OCI-LY7 (cell line): Measurements from ENCODE around the gene KATNAL1. TPM values are rescaled to one million over a fixed set of nuclear protein-coding genes. Genes with fewer than 3 reads are reported as not detected.

ENCODE experiments used
- BruUV-seq: library from RNA; stranded (reverse); fragments of 400-500 nt; replicated peaks from 2 replicates; lab custom pipeline; 2021; lab: Mats Ljungman, UMichigan
- CTCF ChIA-PET: fragments of 300-600 bp; sonication (Branson Sonifier 250); formaldehyde crosslinking; loops from one replicate; lab custom pipeline; 2022; ENCODE audit warnings: antibody characterized with exemption; ENCODE audit not compliant: unreplicated experiment; lab: Charles Lee
- POLR2A ChIA-PET: fragments of 300-600 bp; sonication (Branson Sonifier 250); formaldehyde crosslinking; loops from one replicate; lab custom pipeline; 2022; ENCODE audit warnings: antibody characterized with exemption; lab: Charles Lee
- DNase-seq: peaks from one replicate; pipeline ENCODE4 v3.0.0-alpha.2; 2015; ENCODE audit warnings: low spot score
- H2AFZ ChIP-seq: fragments of 200-600 bp; sonication (generic), shearing (Covaris generic); 2 replicates; pipeline ENCODE4 v1.6.1; 2014; ENCODE audit warnings: mild to moderate bottlenecking, antibody characterized with exemption, low read length, moderate library complexity
- H3K27ac ChIP-seq: fragments of 200-600 bp; sonication (generic); 2 replicates; pipeline ENCODE4 v1.5.1; 2014; ENCODE audit warnings: mixed run types, low read depth, mild to moderate bottlenecking, moderate library complexity, low read length, inconsistent platforms; ENCODE audit not compliant: poor library complexity, severe bottlenecking
- H3K36me3 ChIP-seq: fragments of 200-600 bp; sonication (generic); 2 replicates; pipeline ENCODE4 v1.6.1; 2014; ENCODE audit warnings: mild to moderate bottlenecking, antibody characterized with exemption, low read length, moderate library complexity, mixed read lengths; ENCODE audit not compliant: insufficient read depth
- H3K4me1 ChIP-seq: fragments of 200-600 bp; sonication (generic); 2 replicates; pipeline ENCODE4 v1.5.1; 2014; ENCODE audit warnings: mild to moderate bottlenecking, low read length; ENCODE audit not compliant: insufficient read depth, poor library complexity, severe bottlenecking
- H3K4me2 ChIP-seq: fragments of 200-600 bp; sonication (generic); 2 replicates; pipeline ENCODE4 v1.6.1; 2014; ENCODE audit warnings: mild to moderate bottlenecking, low read length
- H3K4me3 ChIP-seq: fragments of 200-600 bp; sonication (generic); 2 replicates; pipeline ENCODE4 v1.5.1; 2014; ENCODE audit warnings: mild to moderate bottlenecking, low read depth, low read length; ENCODE audit not compliant: poor library complexity, severe bottlenecking
- H3K79me2 ChIP-seq: fragments of 200-600 bp; sonication (generic); 2 replicates; pipeline ENCODE4 v1.6.1; 2016; ENCODE audit warnings: low read depth, mild to moderate bottlenecking, low read length, moderate library complexity, mixed read lengths; ENCODE audit not compliant: insufficient read depth
- H3K9me2 ChIP-seq: fragments of 200-600 bp; sonication (generic); 2 replicates; pipeline ENCODE4 v1.6.1; 2016; ENCODE audit warnings: mild to moderate bottlenecking, low read length, mixed read lengths; ENCODE audit not compliant: insufficient read depth
- H3K9me3 ChIP-seq: fragments of 200-600 bp; sonication (generic); 2 replicates; pipeline ENCODE4 v1.6.1; 2014; ENCODE audit warnings: mild to moderate bottlenecking, mixed run types, low read length, mixed read lengths
- H4K20me1 ChIP-seq: fragments of 200-600 bp; sonication (generic); 2 replicates; pipeline ENCODE4 v1.6.1; 2014; ENCODE audit warnings: mild to moderate bottlenecking, antibody characterized with exemption, low read length, moderate library complexity, mixed read lengths; ENCODE audit not compliant: insufficient read depth
- CTCF ChIP-seq: fragments of 200-600 bp; sonication (generic); conservative IDR thresholded peaks from 2 replicates; pipeline ENCODE4 v1.5.1; 2014; ENCODE audit warnings: mild to moderate bottlenecking, antibody characterized with exemption, low read length, moderate library complexity, mixed read lengths
- EZH2phosphoT487 ChIP-seq: fragments of 200-600 bp; sonication (generic); IDR thresholded peaks from 2 replicates; pipeline ENCODE4 v1.6.1; 2018; ENCODE audit warnings: low read depth, borderline replicate concordance, mild to moderate bottlenecking, mixed run types, antibody characterized with exemption, low read length, moderate library complexity, mixed read lengths
- intact Hi-C: fragments of 100-400 bp; cut with micrococcal nuclease; formaldehyde crosslinking; loops from one replicate; pipeline ENCODE4 v1.10.0; 2022; ENCODE audit not compliant: unreplicated experiment
- total RNA-seq, 2 experiments: library from RNA; depleted of rRNA in 1 of 2; stranded (reverse); fragments of >200 nt in 1 of 2; shearing (Covaris generic) in 1 of 2; gene quantifications; 2 replicates each; pipeline ENCODE4 v1.2.3, GENCODE V29; 2014 to 2022

KATNAL1 gene
- total RNA-seq, 2 experiments from 2014 or later, result 13.9 to 34.5 TPM

GRCh38 chr13:30157616-30157993, 149.7 kb downstream of the KATNAL1 start:
- CTCF ChIA-PET, result no interaction called here
- DNase-seq, result no peak
- H2AFZ ChIP-seq, result no peak overlapping the region
- H4K20me1 ChIP-seq, result no peaks in the 10 kb centered on the region
- H3K79me2 ChIP-seq, result no peaks in the 10 kb centered on the region
- H3K27ac ChIP-seq, result no peak overlapping the region
- no peak overlapping the region for H3K4me2 ChIP-seq
- POLR2A ChIA-PET, result interaction anchor here (0.6 to 1.3 kb wide), 2 partner anchors 19 to 80 kb away, joined by 4 read pairs; no protein-coding TSS in a partner anchor
- no peaks in the 10 kb centered on the region for H3K4me1 ChIP-seq
- H3K9me3 ChIP-seq, result no peaks in the 10 kb centered on the region
- intact Hi-C loops, result no loop called here
- BruUV-seq, result no TSS peak
- TF ChIP-seq CTCF (no peak), EZH2phosphoT487 (no peak)
- H3K4me3 ChIP-seq, result no peak overlapping the region
- no peaks in the 10 kb centered on the region for H3K9me2 ChIP-seq
- H3K36me3 ChIP-seq, result no peaks in the 10 kb centered on the region

- intact Hi-C loops, result no loop called here
- no peaks in the 10 kb centered on the region for H3K9me2 ChIP-seq
- TF ChIP-seq EZH2phosphoT487 (no peak), CTCF (no peak)
- no peak overlapping the region for H3K4me2 ChIP-seq
- H3K27ac ChIP-seq, result no peak overlapping the region
- no peak overlapping the region for H2AFZ ChIP-seq
- ChIA-PET POLR2A (interaction anchor here (0.6 to 1.3 kb wide), 3 partner anchors 19 to 161 kb away, joined by 3 to 4 read pairs (median 3); no protein-coding TSS in a partner anchor), CTCF (no interaction called here)
- no peaks in the 10 kb centered on the region for H3K4me1 ChIP-seq
- no TSS peak for BruUV-seq
- H3K9me3 ChIP-seq, result no peaks in the 10 kb centered on the region
- no peaks in the 10 kb centered on the region for H3K79me2 ChIP-seq
- no peak for DNase-seq
- H3K36me3 ChIP-seq, result no peaks in the 10 kb centered on the region
- no peaks in the 10 kb centered on the region for H4K20me1 ChIP-seq
- H3K4me3 ChIP-seq, result no peak overlapping the region
Measured at GRCh38 chr13:30156826-30157615, 150.3 kb downstream of the KATNAL1 start.

GRCh38 chr13:30156270-30156669, 151.1 kb downstream of the KATNAL1 start:
- Histone ChIP-seq H3K79me2 (no peaks in the 10 kb centered on the region), H3K36me3 (no peaks in the 10 kb centered on the region), H3K4me3 (no peak overlapping the region), H3K4me2 (no peak overlapping the region), H3K4me1 (no peaks in the 10 kb centered on the region), H2AFZ (no peak overlapping the region), H4K20me1 (no peaks in the 10 kb centered on the region), H3K9me3 (no peaks in the 10 kb centered on the region), H3K9me2 (no peaks in the 10 kb centered on the region), H3K27ac (no peak overlapping the region)
- no TSS peak for BruUV-seq
- ChIA-PET CTCF (no interaction called here), POLR2A (interaction anchor here (0.6 to 1.3 kb wide), 3 partner anchors 20 to 162 kb away, joined by 3 to 4 read pairs (median 3); no protein-coding TSS in a partner anchor)
- no peak for TF ChIP-seq EZH2phosphoT487
- TF ChIP-seq CTCF, result no peak
- DNase-seq, result no peak
- intact Hi-C loops, result no loop called here
